OCI-LY7 (cell line): Measurements from ENCODE around the gene RHOD. TPM values are rescaled to one million over a fixed set of nuclear protein-coding genes. Genes with fewer than 3 reads are reported as not detected.

Experiments used
- BruUV-seq: library from RNA; stranded (reverse); fragments of 400-500 nt; replicated peaks from 2 replicates; lab custom pipeline; 2021; lab: Mats Ljungman, UMichigan
- CTCF ChIA-PET: fragments of 300-600 bp; sonication (Branson Sonifier 250); formaldehyde crosslinking; loops from one replicate; lab custom pipeline; 2022; ENCODE audit warnings: antibody characterized with exemption; ENCODE audit not compliant: unreplicated experiment; lab: Charles Lee
- POLR2A ChIA-PET: fragments of 300-600 bp; sonication (Branson Sonifier 250); formaldehyde crosslinking; loops from one replicate; lab custom pipeline; 2022; ENCODE audit warnings: antibody characterized with exemption; lab: Charles Lee
- DNase-seq: peaks from one replicate; pipeline ENCODE4 v3.0.0-alpha.2; 2015; ENCODE audit warnings: low spot score
- H2AFZ ChIP-seq: fragments of 200-600 bp; sonication (generic), shearing (Covaris generic); 2 replicates; pipeline ENCODE4 v1.6.1; 2014; ENCODE audit warnings: mild to moderate bottlenecking, antibody characterized with exemption, low read length, moderate library complexity
- H3K27ac ChIP-seq: fragments of 200-600 bp; sonication (generic); 2 replicates; pipeline ENCODE4 v1.5.1; 2014; ENCODE audit warnings: mixed run types, low read depth, mild to moderate bottlenecking, moderate library complexity, low read length, inconsistent platforms; ENCODE audit not compliant: poor library complexity, severe bottlenecking
- H3K36me3 ChIP-seq: fragments of 200-600 bp; sonication (generic); 2 replicates; pipeline ENCODE4 v1.6.1; 2014; ENCODE audit warnings: mild to moderate bottlenecking, antibody characterized with exemption, low read length, moderate library complexity, mixed read lengths; ENCODE audit not compliant: insufficient read depth
- H3K4me1 ChIP-seq: fragments of 200-600 bp; sonication (generic); 2 replicates; pipeline ENCODE4 v1.5.1; 2014; ENCODE audit warnings: mild to moderate bottlenecking, low read length; ENCODE audit not compliant: insufficient read depth, poor library complexity, severe bottlenecking
- H3K4me2 ChIP-seq: fragments of 200-600 bp; sonication (generic); 2 replicates; pipeline ENCODE4 v1.6.1; 2014; ENCODE audit warnings: mild to moderate bottlenecking, low read length
- H3K4me3 ChIP-seq: fragments of 200-600 bp; sonication (generic); 2 replicates; pipeline ENCODE4 v1.5.1; 2014; ENCODE audit warnings: mild to moderate bottlenecking, low read depth, low read length; ENCODE audit not compliant: poor library complexity, severe bottlenecking
- H3K79me2 ChIP-seq: fragments of 200-600 bp; sonication (generic); 2 replicates; pipeline ENCODE4 v1.6.1; 2016; ENCODE audit warnings: low read depth, mild to moderate bottlenecking, low read length, moderate library complexity, mixed read lengths; ENCODE audit not compliant: insufficient read depth
- H3K9me2 ChIP-seq: fragments of 200-600 bp; sonication (generic); 2 replicates; pipeline ENCODE4 v1.6.1; 2016; ENCODE audit warnings: mild to moderate bottlenecking, low read length, mixed read lengths; ENCODE audit not compliant: insufficient read depth
- H3K9me3 ChIP-seq: fragments of 200-600 bp; sonication (generic); 2 replicates; pipeline ENCODE4 v1.6.1; 2014; ENCODE audit warnings: mild to moderate bottlenecking, mixed run types, low read length, mixed read lengths
- H4K20me1 ChIP-seq: fragments of 200-600 bp; sonication (generic); 2 replicates; pipeline ENCODE4 v1.6.1; 2014; ENCODE audit warnings: mild to moderate bottlenecking, antibody characterized with exemption, low read length, moderate library complexity, mixed read lengths; ENCODE audit not compliant: insufficient read depth
- EZH2phosphoT487 ChIP-seq: fragments of 200-600 bp; sonication (generic); IDR thresholded peaks from 2 replicates; pipeline ENCODE4 v1.6.1; 2018; ENCODE audit warnings: low read depth, borderline replicate concordance, mild to moderate bottlenecking, mixed run types, antibody characterized with exemption, low read length, moderate library complexity, mixed read lengths
- intact Hi-C: fragments of 100-400 bp; cut with micrococcal nuclease; formaldehyde crosslinking; loops from one replicate; pipeline ENCODE4 v1.10.0; 2022; ENCODE audit not compliant: unreplicated experiment
- total RNA-seq, 2 experiments: library from RNA; depleted of rRNA in 1 of 2; stranded (reverse); fragments of >200 nt in 1 of 2; shearing (Covaris generic) in 1 of 2; gene quantifications; 2 replicates each; pipeline ENCODE4 v1.2.3, GENCODE V29; 2014 to 2022
- TF ChIP-seq, protein P1 (sequence below): fragments of 200-600 bp; sonication (generic); conservative IDR thresholded peaks from 2 replicates; pipeline ENCODE4 v1.5.1; 2014; ENCODE audit warnings: mild to moderate bottlenecking, antibody characterized with exemption, low read length, moderate library complexity, mixed read lengths

RHOD gene
- total RNA-seq, 2 experiments from 2014 or later: not detected

DNA sequence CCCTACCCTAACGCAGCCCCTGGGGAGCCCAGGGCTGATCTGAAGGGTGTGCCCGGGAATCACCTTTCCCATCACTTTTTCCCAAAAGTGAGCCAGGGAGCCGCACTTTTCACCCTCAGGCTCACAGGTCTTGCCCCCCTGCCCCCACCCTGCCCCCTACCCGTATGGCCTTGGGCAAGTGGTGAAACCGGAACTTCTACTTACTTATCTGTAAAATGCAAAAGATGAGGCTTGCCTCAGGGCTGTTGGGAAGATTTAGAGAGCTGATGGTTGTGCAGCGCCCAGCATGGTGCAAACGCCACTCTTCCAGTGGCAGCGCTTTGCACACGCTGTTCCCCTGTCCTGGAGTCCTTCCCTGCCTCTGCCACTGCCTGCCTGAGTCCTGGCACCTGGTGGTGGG is 25.7 kb upstream of the RHOD start:
- Histone ChIP-seq H3K9me2 (no peaks in the 10 kb centered on the region), H3K9me3 (no peaks in the 10 kb centered on the region), H3K4me3 (peak overlapping the region; percentile 33), H3K27ac (no peak overlapping the region), H3K36me3 (no peaks in the 10 kb centered on the region), H3K79me2 (no peaks in the 10 kb centered on the region), H3K4me2 (peak overlapping the region; percentile 73), H4K20me1 (no peaks in the 10 kb centered on the region), H3K4me1 (peaks cover 52% of the 10 kb centered on the region), H2AFZ (peak overlapping the region; percentile 28; the same call in 1 of the 2 replicates)
- ChIA-PET POLR2A (interaction anchor here (0.7 kb wide), 1 partner anchor 324 kb away, joined by 3 read pairs; no protein-coding TSS in a partner anchor), CTCF (no interaction called here)
- intact Hi-C loops: no loop called here
- no peak for TF ChIP-seq EZH2phosphoT487
- TF ChIP-seq, protein P1, sequence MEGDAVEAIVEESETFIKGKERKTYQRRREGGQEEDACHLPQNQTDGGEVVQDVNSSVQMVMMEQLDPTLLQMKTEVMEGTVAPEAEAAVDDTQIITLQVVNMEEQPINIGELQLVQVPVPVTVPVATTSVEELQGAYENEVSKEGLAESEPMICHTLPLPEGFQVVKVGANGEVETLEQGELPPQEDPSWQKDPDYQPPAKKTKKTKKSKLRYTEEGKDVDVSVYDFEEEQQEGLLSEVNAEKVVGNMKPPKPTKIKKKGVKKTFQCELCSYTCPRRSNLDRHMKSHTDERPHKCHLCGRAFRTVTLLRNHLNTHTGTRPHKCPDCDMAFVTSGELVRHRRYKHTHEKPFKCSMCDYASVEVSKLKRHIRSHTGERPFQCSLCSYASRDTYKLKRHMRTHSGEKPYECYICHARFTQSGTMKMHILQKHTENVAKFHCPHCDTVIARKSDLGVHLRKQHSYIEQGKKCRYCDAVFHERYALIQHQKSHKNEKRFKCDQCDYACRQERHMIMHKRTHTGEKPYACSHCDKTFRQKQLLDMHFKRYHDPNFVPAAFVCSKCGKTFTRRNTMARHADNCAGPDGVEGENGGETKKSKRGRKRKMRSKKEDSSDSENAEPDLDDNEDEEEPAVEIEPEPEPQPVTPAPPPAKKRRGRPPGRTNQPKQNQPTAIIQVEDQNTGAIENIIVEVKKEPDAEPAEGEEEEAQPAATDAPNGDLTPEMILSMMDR: no peak
- DNase-seq: peak; percentile 57
- BruUV-seq: no TSS peak

DNA sequence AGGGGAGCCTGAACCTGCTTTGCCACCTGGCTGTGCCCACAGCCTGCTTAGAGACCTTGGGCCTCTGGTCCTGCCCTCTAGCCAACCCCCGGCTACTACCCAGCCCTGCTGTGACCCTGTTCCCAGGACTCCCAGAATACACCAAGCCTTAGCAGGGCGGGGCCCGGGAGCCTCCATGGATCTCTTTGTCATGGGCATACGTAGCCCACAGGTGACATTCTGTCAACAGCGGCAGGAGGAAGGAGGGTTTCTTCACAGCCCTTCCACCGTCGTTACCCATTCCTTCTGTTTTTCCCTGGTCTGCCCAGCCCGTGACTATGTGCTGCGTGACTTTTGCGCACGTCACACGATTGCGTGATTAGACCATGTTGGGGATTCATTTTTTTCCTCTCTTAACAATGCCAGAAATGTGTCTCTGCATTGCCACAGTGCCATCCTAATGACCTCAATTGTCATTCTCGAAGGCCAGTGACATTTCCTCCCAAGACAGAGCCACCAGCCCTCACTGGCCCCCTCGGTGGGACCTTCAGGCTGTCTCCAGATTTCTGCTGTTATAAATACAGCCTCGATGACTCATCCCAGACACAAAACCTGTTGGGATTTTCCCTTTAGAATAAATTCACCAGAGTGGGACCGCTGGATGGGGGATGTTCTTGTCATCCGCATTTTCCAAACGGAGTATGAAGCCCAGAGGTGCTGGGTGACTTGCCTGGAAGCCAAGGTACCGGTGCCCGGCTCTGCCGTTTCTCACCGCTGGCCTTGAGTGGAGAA is 24.7 kb upstream of the RHOD start:
- DNase-seq: no peak
- no peaks in the 10 kb centered on the region for H3K9me2 ChIP-seq
- ChIA-PET CTCF (no interaction called here), POLR2A (interaction anchor here (0.6 kb wide), 1 partner anchor 66 kb away, joined by 6 read pairs; no protein-coding TSS in a partner anchor)
- H3K79me2 ChIP-seq: no peaks in the 10 kb centered on the region
- H3K9me3 ChIP-seq: no peaks in the 10 kb centered on the region
- H3K27ac ChIP-seq: no peak overlapping the region
- H3K4me3 ChIP-seq: no peak overlapping the region
- H3K4me1 ChIP-seq: peaks cover 48% of the 10 kb centered on the region
- no peak overlapping the region for H2AFZ ChIP-seq
- intact Hi-C loops: no loop called here
- H3K36me3 ChIP-seq: no peaks in the 10 kb centered on the region
- no peak for TF ChIP-seq EZH2phosphoT487
- TF ChIP-seq, protein P1: no peak
- peak overlapping the region; percentile 73 for H3K4me2 ChIP-seq
- no TSS peak for BruUV-seq
- no peaks in the 10 kb centered on the region for H4K20me1 ChIP-seq
